Mammary epithelial cell (primary cell): ENCODE measurements around the gene SAP30L.

Experiments used
- CTCF ChIP-seq, 2 donors: IDR thresholded peaks in 1 of 2; conservative IDR thresholded peaks in 1 of 2; 2 replicates each; pipeline ENCODE4 v1.5.1; 2011 to 2012; ENCODE audit warnings: inconsistent platforms in 2 of 2, low read length in 2 of 2, mild to moderate bottlenecking in 2 of 2, control low read depth in 1 of 2, low read depth in 1 of 2; ENCODE audit not compliant: insufficient read depth in 1 of 2; ENCODE audit errors: extremely low read depth in 1 of 2
- EZH2 ChIP-seq: IDR thresholded peaks from 2 replicates; pipeline ENCODE4 v1.6.1; 2012; ENCODE audit warnings: low read length, inconsistent platforms, borderline replicate concordance

- no peak for TF ChIP-seq EZH2
- no peak for TF ChIP-seq CTCF (conservative IDR thresholded peaks at IDR 0.05 in 1 of 2, IDR thresholded peaks at IDR 0.05 in 1 of 2; ENCODE audit: extremely low read depth in 1 of 2, insufficient read depth in 1 of 2, low read depth in 1 of 2, low read length in 2 of 2)
These were observed 48.0 kb upstream of the SAP30L start for GRCh38 chr5:154397652-154398406.
